IPS-18a (cell line): Measurements from ENCODE around the gene ACVRL1.

ENCODE experiments used
- H3K27ac ChIP-seq: one replicate; pipeline ENCODE4 v1.5.1; 2013; ENCODE audit warnings: low read length
- H3K27me3 ChIP-seq: one replicate; pipeline ENCODE4 v1.6.1; 2013; ENCODE audit warnings: mild to moderate bottlenecking, low read length; ENCODE audit not compliant: control insufficient read depth, insufficient read depth
- H3K36me3 ChIP-seq: one replicate; pipeline ENCODE4 v1.6.1; 2013; ENCODE audit warnings: low read depth, low read length; ENCODE audit not compliant: control insufficient read depth
- H3K4me1 ChIP-seq: one replicate; pipeline ENCODE4 v1.6.1; 2013; ENCODE audit warnings: low read depth, low read length; ENCODE audit not compliant: control insufficient read depth
- H3K4me3 ChIP-seq: one replicate; pipeline ENCODE4 v1.5.1; 2013; ENCODE audit warnings: low read length
- H3K9ac ChIP-seq: one replicate; pipeline ENCODE4 v1.6.1; 2013; ENCODE audit warnings: mild to moderate bottlenecking, low read length, moderate library complexity
- H3K9me3 ChIP-seq: one replicate; pipeline ENCODE4 v1.6.1; 2013; ENCODE audit warnings: low read depth, low read length; ENCODE audit not compliant: control insufficient read depth

The ACVRL1 gene

DNA sequence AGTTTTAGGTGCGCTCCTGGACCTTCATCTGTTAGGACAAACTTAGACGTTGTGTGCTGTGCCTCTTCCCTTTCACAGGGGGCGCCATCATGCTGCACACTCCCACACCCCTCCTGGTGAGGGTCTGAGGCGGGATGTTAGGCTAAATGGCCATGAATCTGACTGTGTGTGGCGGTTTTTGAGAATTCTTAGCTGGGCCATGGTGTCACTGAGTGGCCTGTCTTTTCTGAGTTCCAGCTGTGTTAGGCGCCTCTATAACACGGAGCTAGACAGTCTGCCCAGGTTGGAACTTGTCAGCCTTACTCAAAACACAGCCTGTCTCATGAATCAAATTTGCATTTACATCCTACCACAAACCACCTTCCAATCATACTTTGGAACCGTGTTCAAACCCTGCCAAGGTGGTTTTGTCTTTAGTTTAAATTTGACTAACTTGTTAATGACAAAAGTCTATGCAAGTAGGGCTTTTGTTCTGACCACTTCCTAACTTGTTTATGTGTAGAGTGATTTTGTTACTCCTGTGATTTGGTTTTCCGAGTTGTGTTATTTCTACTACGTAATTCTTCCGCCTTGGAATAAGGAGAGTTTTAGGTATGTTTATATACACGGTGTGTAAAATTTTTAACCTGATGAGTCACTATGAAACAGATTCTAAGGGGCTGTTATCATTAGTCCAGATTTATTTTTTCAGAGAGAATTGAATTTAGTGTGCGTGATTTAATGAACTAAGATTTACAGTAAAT is 63.8 kb downstream of the ACVRL1 start:
- Histone ChIP-seq H3K4me3 (no peak overlapping the region), H3K27ac (no peak overlapping the region), H3K36me3 (peaks cover under 1% of the 10 kb centered on the region), H3K9ac (no peak overlapping the region), H3K9me3 (no peaks in the 10 kb centered on the region), H3K4me1 (peaks cover 13% of the 10 kb centered on the region), H3K27me3 (no peaks in the 10 kb centered on the region)

DNA sequence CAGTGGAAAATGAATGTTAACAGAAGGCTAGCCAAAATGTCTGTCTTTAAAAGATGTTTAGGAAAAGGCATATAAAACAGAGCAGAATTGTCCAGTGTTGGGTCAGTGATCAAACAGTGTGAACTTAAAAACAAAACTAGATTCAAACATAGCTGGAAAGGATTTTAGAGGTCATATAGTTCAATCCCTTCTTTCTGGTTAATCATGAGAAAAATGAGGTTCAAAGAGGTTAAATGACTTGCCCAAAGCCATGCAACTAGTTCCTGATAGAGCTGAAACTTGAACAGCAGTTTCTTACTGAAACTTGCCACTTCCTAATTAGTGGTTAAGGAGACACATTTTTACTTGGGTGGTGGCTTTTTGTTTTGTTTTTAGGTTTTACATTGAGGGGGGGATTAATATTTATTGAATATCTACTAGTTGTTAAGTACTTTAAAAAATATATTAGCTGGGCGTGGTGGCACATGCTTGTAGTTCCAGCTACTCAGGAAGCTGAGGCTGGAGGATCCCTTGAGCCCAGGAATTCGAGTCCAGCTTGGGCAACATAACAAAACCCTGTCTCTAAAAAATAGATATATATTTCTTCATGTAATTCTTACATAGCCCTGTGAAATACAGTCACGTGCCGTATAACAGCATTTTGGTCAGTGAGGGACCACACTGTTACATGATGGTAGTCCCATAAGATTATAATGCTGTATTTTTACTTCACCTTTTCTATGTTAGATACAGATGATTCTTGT is 64.5 kb downstream of the ACVRL1 start:
- H3K27ac ChIP-seq, result no peak overlapping the region

DNA sequence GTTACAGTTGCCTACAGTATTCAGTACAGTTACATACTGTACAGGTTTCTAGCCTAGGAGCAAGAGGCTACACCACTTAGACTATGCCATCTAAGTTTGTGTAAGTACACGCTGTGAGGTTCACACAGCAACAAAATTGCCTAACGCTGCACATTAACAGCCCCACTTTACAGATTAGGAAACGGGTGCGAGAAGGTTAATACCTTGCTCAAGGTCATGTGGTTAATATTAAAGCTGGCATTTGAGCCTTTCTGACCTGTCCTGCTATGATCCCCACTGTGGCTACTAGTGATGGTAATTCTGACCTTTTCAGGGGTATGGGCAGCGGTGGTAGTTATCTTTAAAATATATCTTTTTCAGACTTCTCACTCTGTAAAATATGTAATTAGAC is 65.1 kb downstream of the ACVRL1 start:
- no peaks in the 10 kb centered on the region for H3K9me3 ChIP-seq
- no peak overlapping the region for H3K9ac ChIP-seq
- H3K27ac ChIP-seq, result no peak overlapping the region
- no peaks in the 10 kb centered on the region for H3K27me3 ChIP-seq
- H3K4me3 ChIP-seq, result no peak overlapping the region
- peaks cover 13% of the 10 kb centered on the region for H3K4me1 ChIP-seq
- peaks cover 9% of the 10 kb centered on the region for H3K36me3 ChIP-seq

More for the DNA sequence above, 64.5 kb downstream of the ACVRL1 start:
- peaks cover 13% of the 10 kb centered on the region for H3K4me1 ChIP-seq
- peaks cover 8% of the 10 kb centered on the region for H3K36me3 ChIP-seq
- no peak overlapping the region for H3K9ac ChIP-seq
- no peak overlapping the region for H3K4me3 ChIP-seq
- no peaks in the 10 kb centered on the region for H3K27me3 ChIP-seq
- no peaks in the 10 kb centered on the region for H3K9me3 ChIP-seq

DNA sequence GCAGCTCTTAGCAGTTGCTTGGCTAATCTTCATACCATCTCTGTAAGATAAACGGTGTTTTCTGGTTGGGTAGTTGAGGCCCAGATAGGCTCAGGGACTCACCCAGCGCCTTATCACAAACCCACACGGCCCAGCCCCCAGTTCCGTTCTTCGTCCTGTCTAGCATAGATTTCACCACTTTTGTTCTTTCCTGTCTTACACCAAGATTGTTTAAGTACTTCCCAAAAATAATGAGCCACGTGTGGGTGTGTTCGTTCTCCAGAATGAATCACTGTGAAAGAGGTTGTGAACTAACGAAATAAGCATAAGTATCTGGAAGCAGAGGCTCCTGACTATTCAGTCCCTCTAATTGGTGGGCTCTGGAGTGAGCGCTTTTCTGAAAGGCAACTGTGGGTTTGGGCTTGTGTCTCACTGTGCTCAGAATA is 65.6 kb downstream of the ACVRL1 start:
- Histone ChIP-seq H3K4me1 (peaks cover 13% of the 10 kb centered on the region), H3K9ac (no peak overlapping the region), H3K4me3 (no peak overlapping the region), H3K27me3 (no peaks in the 10 kb centered on the region), H3K36me3 (peaks cover 9% of the 10 kb centered on the region), H3K9me3 (no peaks in the 10 kb centered on the region), H3K27ac (no peak overlapping the region)
